Spinal cord (tissue), 10 donors: ENCODE measurements around the gene MED15. TPM values are rescaled to one million over a fixed set of nuclear protein-coding genes. Genes with fewer than 3 reads are reported as not detected.

Experiments
- DNase-seq, 6 donors: peaks; one replicate each; pipeline versions ENCODE4 v3.0.0 to v3.0.0-alpha.2; 2013 to 2015; ENCODE audit warnings: low spot score in 6 of 6, low read depth in 4 of 6
- H3K27ac ChIP-seq: one replicate; pipeline ENCODE4 v1.5.1; 2013; ENCODE audit warnings: low read depth, low read length, control low read depth
- H3K27me3 ChIP-seq: one replicate; pipeline ENCODE4 v1.6.1; 2013; ENCODE audit warnings: low read length; ENCODE audit not compliant: control insufficient read depth, insufficient read depth
- H3K36me3 ChIP-seq: one replicate; pipeline ENCODE4 v1.6.1; 2013; ENCODE audit warnings: low read length; ENCODE audit not compliant: control insufficient read depth, insufficient read depth
- H3K4me1 ChIP-seq: one replicate; pipeline ENCODE4 v1.6.1; 2013; ENCODE audit warnings: low read length; ENCODE audit not compliant: control insufficient read depth, insufficient read depth
- H3K4me3 ChIP-seq: one replicate; pipeline ENCODE4 v1.5.1; 2013; ENCODE audit warnings: low read depth, low read length, control low read depth
- H3K9me3 ChIP-seq: one replicate; pipeline ENCODE4 v1.6.1; 2013; ENCODE audit warnings: low read length; ENCODE audit not compliant: control insufficient read depth, insufficient read depth
- WGBS: methylation state at CpG from one replicate; pipeline ENCODE4 v1.1.5; 2013; ENCODE audit warnings: missing lambda C conversion rate; ENCODE audit not compliant: insufficient coverage; 5-methylcytosine and 5-hydroxymethylcytosine counted together
- polyA plus RNA-seq, 2 donors: library from polyadenylated mRNA; unstranded; fragments of 120-200 nt; gene quantifications; one replicate each; pipeline ENCODE4 v1.2.1, GENCODE V29; 2013; ENCODE audit not compliant: insufficient read length in 2 of 2
- total RNA-seq, 2 donors: library from RNA; depleted of rRNA in 1 of 2; stranded (reverse); fragments of 120-200 nt in 1 of 2; fragments of >200 nt in 1 of 2; gene quantifications; one replicate each; pipeline versions ENCODE4 v1.2.3 to v1.2.4, GENCODE V29; 2013 to 2014
- donor health status: healthy.

MED15 gene
- total and polyA plus RNA-seq, 4 donors = 16.1 to 67.8 (median 36.4) TPM

DNA sequence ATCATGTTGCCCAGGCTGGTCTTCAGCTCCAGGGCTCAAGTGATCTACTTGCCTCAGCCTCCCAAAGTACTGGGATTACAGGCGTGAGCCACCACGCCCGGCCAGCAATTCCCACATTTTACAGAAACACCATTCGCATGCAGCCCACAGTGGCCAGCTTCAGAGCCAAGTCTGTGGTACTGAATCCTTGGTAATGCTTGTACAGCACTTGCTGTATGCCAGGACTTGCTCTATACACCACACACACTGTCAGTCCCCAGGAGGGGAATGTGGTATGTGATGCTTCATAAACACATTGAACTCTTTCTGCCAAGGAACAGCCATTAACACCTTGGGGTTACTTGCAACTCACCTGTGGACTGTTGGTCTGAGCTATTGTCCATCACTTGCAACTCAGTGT, 119.4 kb downstream of the MED15 start:
- Histone ChIP-seq H3K9me3 (no peaks in the 10 kb centered on the region), H3K27ac (no peak overlapping the region), H3K27me3 (no peaks in the 10 kb centered on the region), H3K4me3 (no peak overlapping the region), H3K36me3 (no peaks in the 10 kb centered on the region), H3K4me1 (no peaks in the 10 kb centered on the region)
- 100% methylated on average over 2 of the region's 4 CpGs for WGBS
- DNase-seq = no peak

DNA sequence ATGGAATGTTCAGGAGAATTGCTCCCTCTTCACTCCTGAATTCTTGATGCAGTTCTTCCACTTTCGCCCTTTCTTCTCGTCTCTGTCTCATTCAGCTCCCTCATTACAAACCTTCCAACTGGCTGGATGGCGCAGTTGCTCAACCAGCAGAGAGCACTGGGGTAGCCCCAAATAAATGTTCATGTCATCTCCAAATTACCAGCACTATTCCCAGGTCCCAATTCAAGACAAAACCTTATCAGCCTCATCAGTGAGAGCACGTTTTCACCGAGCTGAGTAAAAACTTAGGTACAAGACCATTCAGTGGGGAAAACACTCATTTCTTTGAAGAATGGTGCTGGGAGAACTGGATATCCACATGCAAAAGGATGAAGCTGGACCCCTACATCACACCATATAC, 120.0 kb downstream of the MED15 start:
- Histone ChIP-seq H3K9me3 (no peaks in the 10 kb centered on the region), H3K4me1 (no peaks in the 10 kb centered on the region), H3K36me3 (no peaks in the 10 kb centered on the region), H3K27ac (no peak overlapping the region), H3K27me3 (no peaks in the 10 kb centered on the region), H3K4me3 (no peak overlapping the region)
- no peak for DNase-seq
- WGBS = 89% methylated on average over 3 of the region's 5 CpGs

GRCh38 chr22:20628081-20628939, 120.9 kb downstream of the MED15 start:
- H3K27me3 ChIP-seq = no peaks in the 10 kb centered on the region
- H3K36me3 ChIP-seq = no peaks in the 10 kb centered on the region
- WGBS = 84% methylated on average over 8 of the region's 9 CpGs
- H3K9me3 ChIP-seq = no peaks in the 10 kb centered on the region
- H3K4me1 ChIP-seq = no peaks in the 10 kb centered on the region
- H3K27ac ChIP-seq = no peak overlapping the region
- no peak for DNase-seq
- H3K4me3 ChIP-seq = no peak overlapping the region

DNA sequence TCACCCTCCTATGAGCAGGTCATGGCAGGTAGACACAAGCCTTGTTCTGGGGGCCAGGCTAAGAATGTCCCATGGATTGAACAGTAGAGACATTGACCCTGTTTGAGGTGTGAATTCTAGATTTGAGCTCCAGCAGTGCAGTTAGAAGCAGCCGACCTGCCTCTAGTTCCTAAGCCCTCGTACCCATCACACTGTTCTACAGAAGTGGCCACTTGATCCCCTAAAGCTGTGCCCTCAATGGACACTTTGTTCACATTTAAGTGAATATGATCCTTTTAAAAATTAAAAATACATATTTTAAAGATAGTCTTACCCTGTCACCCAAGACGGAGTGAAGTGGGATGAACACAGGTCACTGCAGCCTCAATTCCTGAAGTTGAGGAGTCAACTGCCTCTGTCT, 122.0 kb downstream of the MED15 start:
- H3K36me3 ChIP-seq = no peaks in the 10 kb centered on the region
- H3K4me3 ChIP-seq = no peak overlapping the region
- no peak for DNase-seq
- no CpG with 5 or more reads among the region's 3 CpGs for WGBS
- H3K27ac ChIP-seq = no peak overlapping the region
- H3K9me3 ChIP-seq = no peaks in the 10 kb centered on the region
- H3K4me1 ChIP-seq = no peaks in the 10 kb centered on the region
- H3K27me3 ChIP-seq = no peaks in the 10 kb centered on the region

DNA sequence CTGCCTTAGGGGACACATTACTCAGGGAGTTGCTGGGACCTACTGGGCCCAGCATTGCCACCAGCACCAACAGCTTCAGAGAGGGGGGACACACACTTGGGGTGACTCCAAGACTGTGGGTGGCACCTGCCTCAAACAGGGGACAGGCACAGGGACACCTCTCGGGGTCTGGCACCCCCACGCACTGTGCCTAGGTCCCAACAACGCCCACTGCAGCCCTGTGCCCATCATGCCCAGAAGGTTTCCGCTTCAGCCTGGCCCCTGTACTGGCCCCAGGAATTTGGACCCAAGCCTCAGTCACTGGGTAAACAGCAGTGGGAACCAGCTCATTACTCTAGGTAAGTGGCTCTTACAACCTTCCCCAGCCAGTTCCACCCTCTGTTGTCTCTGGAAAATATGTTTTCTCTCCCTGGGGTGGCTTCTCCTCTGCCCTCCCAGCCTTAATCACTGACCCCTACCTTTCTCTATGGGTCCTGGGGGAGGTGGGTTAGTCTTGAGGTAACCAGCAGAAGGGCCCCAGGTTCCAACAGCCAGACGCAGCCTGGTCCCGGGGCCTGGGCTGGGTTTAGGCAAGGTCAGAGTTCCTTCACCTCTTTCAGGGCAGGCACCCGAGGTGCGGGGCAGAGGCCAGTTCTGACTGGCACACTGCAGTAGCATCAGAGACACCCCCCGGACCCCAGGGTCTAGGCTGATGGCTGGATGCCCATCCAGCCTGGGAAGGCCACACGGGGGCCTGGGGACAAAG, 123.6 kb downstream of the MED15 start:
- H3K4me3 ChIP-seq = no peak overlapping the region
- no peak for DNase-seq
- no peaks in the 10 kb centered on the region for H3K9me3 ChIP-seq
- no peaks in the 10 kb centered on the region for H3K4me1 ChIP-seq
- no peaks in the 10 kb centered on the region for H3K36me3 ChIP-seq
- H3K27me3 ChIP-seq = no peaks in the 10 kb centered on the region
- no peak overlapping the region for H3K27ac ChIP-seq
- WGBS = 83% methylated on average over 10 of the region's 10 CpGs

DNA sequence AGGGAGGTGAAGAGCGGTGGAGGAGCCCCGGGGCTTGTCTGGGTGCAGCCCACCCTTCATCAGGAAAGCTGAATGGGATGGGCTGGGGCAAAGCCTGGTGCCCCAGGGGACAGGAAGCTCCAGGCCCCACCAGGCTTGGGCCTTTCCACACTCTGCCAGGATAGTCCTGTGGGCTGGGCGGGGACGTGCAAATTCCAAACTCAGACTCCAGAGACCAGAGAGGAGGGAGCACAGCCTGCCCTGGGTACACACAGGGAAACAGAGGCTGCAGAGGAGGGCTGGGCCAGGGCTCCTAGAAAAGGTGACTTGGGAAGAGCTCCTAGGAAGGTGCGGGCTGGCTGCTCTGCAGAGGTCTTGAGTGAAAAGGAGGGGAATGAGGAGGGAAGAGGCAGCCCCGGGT, 124.7 kb downstream of the MED15 start:
- Histone ChIP-seq H3K4me3 (no peak overlapping the region), H3K4me1 (no peaks in the 10 kb centered on the region), H3K27me3 (no peaks in the 10 kb centered on the region), H3K9me3 (no peaks in the 10 kb centered on the region), H3K36me3 (no peaks in the 10 kb centered on the region), H3K27ac (no peak overlapping the region)
- 84% methylated on average over 5 of the region's 6 CpGs for WGBS
- DNase-seq = no peak

DNA sequence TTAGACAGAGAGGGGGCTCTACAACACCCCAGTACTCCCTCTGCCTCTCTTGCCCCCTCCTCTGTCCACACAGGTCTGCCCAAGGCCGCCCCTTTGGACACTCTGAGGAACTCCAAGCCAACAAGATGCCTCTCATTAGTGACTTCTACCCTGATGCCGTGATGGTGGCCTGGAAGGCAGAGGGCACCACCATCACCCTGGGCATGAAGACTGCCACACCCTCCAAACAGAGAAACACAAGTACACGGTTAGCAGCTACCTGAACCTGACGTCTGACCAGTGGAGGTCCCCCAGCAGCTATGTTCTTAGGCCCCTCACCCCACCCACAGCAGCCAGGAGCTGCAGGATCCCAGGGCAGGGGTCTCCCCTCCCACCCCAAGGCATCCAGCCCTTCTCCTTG, 125.1 kb downstream of the MED15 start:
- no peaks in the 10 kb centered on the region for H3K4me1 ChIP-seq
- H3K4me3 ChIP-seq = no peak overlapping the region
- WGBS = 69% methylated on average over 4 of the region's 4 CpGs
- H3K27me3 ChIP-seq = no peaks in the 10 kb centered on the region
- no peaks in the 10 kb centered on the region for H3K36me3 ChIP-seq
- H3K9me3 ChIP-seq = no peaks in the 10 kb centered on the region
- no peak overlapping the region for H3K27ac ChIP-seq
- DNase-seq = no peak

DNA sequence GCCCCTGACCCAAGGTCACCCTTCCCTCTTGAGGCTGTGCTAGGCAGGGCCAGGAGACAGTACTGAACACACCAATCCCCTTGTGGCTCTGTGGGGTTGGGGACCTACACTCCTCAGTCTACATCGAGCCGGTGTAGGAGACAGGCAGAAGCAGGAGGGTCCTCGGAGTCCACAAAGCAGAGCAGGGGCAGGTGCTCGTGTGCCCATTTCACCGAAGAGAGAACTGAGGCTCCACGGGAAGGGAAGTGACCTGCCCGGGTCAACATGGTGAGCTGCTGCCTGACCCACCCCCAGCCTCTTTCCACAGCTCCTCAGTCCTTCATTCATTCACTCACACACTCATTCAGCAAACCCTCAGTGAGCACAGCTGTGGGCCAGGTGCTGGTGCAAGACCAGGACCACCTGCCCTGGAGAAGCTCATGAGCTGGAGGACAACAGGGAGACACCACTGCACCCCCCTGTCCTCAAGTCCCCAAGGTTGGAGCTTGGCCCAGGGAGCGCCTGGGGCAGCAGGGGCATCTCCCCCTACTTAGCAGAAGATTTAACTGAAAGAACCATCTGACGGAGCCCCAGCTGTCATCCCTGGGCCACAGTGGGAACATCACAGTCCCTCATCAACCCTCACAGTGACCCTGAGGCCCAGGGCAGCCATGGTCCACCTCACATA, 127.3 kb downstream of the MED15 start:
- no peaks in the 10 kb centered on the region for H3K4me1 ChIP-seq
- no peak for DNase-seq
- peaks cover 4% of the 10 kb centered on the region for H3K27me3 ChIP-seq
- H3K4me3 ChIP-seq = no peak overlapping the region
- WGBS = 82% methylated on average over 8 of the region's 9 CpGs
- no peak overlapping the region for H3K27ac ChIP-seq
- H3K36me3 ChIP-seq = no peaks in the 10 kb centered on the region
- no peaks in the 10 kb centered on the region for H3K9me3 ChIP-seq

DNA sequence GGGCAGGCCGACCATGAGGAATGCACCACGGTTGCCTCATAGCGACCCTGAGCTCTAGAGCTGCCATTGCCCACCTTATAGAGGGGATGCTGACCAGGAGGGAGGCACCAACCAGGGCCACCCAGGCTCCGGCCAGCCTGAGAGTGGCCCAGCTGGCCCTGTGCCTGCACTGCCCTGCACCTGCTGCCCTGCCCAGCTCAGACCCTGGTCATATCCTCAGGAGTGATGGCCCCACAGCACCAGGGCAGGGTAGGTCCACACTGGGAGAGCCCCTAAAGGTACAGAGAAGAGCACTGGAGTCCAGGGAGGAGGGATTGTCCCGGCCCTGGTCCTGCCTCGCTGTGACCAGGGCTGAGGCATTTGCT, 127.8 kb downstream of the MED15 start:
- Histone ChIP-seq H3K36me3 (no peaks in the 10 kb centered on the region), H3K4me1 (no peaks in the 10 kb centered on the region), H3K4me3 (no peak overlapping the region), H3K27me3 (peaks cover 4% of the 10 kb centered on the region), H3K27ac (no peak overlapping the region), H3K9me3 (no peaks in the 10 kb centered on the region)
- WGBS = 91% methylated on average over 4 of the region's 6 CpGs
- DNase-seq = no peak
